ENCODE measurements around the gene CLCN6. TPM values are rescaled to one million over a fixed set of nuclear protein-coding genes. Genes with fewer than 3 reads are reported as not detected.
A peak's percentile ranks its signal among the peaks of the same experiment; 100 is the strongest.

Gene CLCN6
- 42.9 TPM for total RNA-seq (ENCODE audit: unreplicated experiment)
- long read RNA-seq, partial matches to known transcripts: 3 of 5 reads
- long read RNA-seq, other reads (novel, unspliced or antisense): 1 of 5 reads

- Mint-ChIP-seq H3K4me1 (ENCODE audit: unreplicated experiment) (peaks cover 43% of the 10 kb centered on the region), H3K27me3 (ENCODE audit: unreplicated experiment) (peaks cover 12% of the 10 kb centered on the region)
- TF ChIP-seq CTCF (IDR thresholded peaks at IDR 0.05; ENCODE audit: unreplicated experiment): no peak
These were observed at the start of gene CLCN6, which contains the start of gene MTHFR for GRCh38 chr1:11805422-11806306. Gene CLCN6 (plus strand): TSS chr1:11806191. CDS start chr1:11806263, 72 bp downstream. Gene MTHFR (minus strand): TSS chr1:11805964. CDS start chr1:11803116, 2,848 bp downstream.

GRCh38 chr1:11757047-11757446 is 48.9 kb upstream of the CLCN6 start:
- Mint-ChIP-seq H3K4me3 (ENCODE audit: unreplicated experiment) (no peak overlapping the region), H3K27me3 (ENCODE audit: unreplicated experiment) (peaks cover 14% of the 10 kb centered on the region)
- no peak for TF ChIP-seq CTCF (IDR thresholded peaks at IDR 0.05; ENCODE audit: unreplicated experiment)

More at GRCh38 chr1:11805422-11806306, at the start of gene CLCN6, which contains the start of gene MTHFR:
- H3K9me3 Mint-ChIP-seq (ENCODE audit: unreplicated experiment): no peaks in the 10 kb centered on the region
- H3K36me3 Mint-ChIP-seq (ENCODE audit: low read depth, unreplicated experiment): peaks cover 9% of the 10 kb centered on the region
- H3K27ac Mint-ChIP-seq (ENCODE audit: unreplicated experiment): peak within 1 kb of the TSS; percentile 93
- DNase-seq (ENCODE audit: low spot score): peak; percentile 99
- H3K4me3 Mint-ChIP-seq (ENCODE audit: unreplicated experiment): peak within 1 kb of the TSS; percentile 100

GRCh38 chr1:11759791-11760190 is 46.2 kb upstream of the CLCN6 start:
- peaks cover 24% of the 10 kb centered on the region for H3K27me3 Mint-ChIP-seq (ENCODE audit: unreplicated experiment)
- no peak for DNase-seq (ENCODE audit: low spot score)
- H3K36me3 Mint-ChIP-seq (ENCODE audit: low read depth, unreplicated experiment): no peaks in the 10 kb centered on the region
- no peaks in the 10 kb centered on the region for H3K4me1 Mint-ChIP-seq (ENCODE audit: unreplicated experiment)
- no peak overlapping the region for H3K27ac Mint-ChIP-seq (ENCODE audit: unreplicated experiment)
- TF ChIP-seq CTCF (IDR thresholded peaks at IDR 0.05; ENCODE audit: unreplicated experiment): no peak
- no peak overlapping the region for H3K4me3 Mint-ChIP-seq (ENCODE audit: unreplicated experiment)
- no peaks in the 10 kb centered on the region for H3K9me3 Mint-ChIP-seq (ENCODE audit: unreplicated experiment)

More at GRCh38 chr1:11757047-11757446, 48.9 kb upstream of the CLCN6 start:
- no peaks in the 10 kb centered on the region for H3K36me3 Mint-ChIP-seq (ENCODE audit: low read depth, unreplicated experiment)
- H3K4me1 Mint-ChIP-seq (ENCODE audit: unreplicated experiment): peaks cover 7% of the 10 kb centered on the region
- H3K9me3 Mint-ChIP-seq (ENCODE audit: unreplicated experiment): no peaks in the 10 kb centered on the region
- DNase-seq (ENCODE audit: low spot score): no peak
- H3K27ac Mint-ChIP-seq (ENCODE audit: unreplicated experiment): no peak overlapping the region

GRCh38 chr1:11761285-11761684 is 44.7 kb upstream of the CLCN6 start:
- no peaks in the 10 kb centered on the region for H3K4me1 Mint-ChIP-seq (ENCODE audit: unreplicated experiment)
- H3K36me3 Mint-ChIP-seq (ENCODE audit: low read depth, unreplicated experiment): no peaks in the 10 kb centered on the region
- H3K4me3 Mint-ChIP-seq (ENCODE audit: unreplicated experiment): no peak overlapping the region
- H3K9me3 Mint-ChIP-seq (ENCODE audit: unreplicated experiment): no peaks in the 10 kb centered on the region
- DNase-seq (ENCODE audit: low spot score): no peak
- no peak for TF ChIP-seq CTCF (IDR thresholded peaks at IDR 0.05; ENCODE audit: unreplicated experiment)
- H3K27me3 Mint-ChIP-seq (ENCODE audit: unreplicated experiment): peaks cover 24% of the 10 kb centered on the region
- H3K27ac Mint-ChIP-seq (ENCODE audit: unreplicated experiment): no peak overlapping the region

GRCh38 chr1:11761988-11762406 is 44.0 kb upstream of the CLCN6 start, which contains the start of gene C1orf167:
Gene C1orf167 (plus strand): TSS chr1:11762193. CDS start chr1:11764401, 2,208 bp downstream.
- TF ChIP-seq CTCF (IDR thresholded peaks at IDR 0.05; ENCODE audit: unreplicated experiment): no peak
- DNase-seq (ENCODE audit: low spot score): no peak
- Mint-ChIP-seq H3K27me3 (ENCODE audit: unreplicated experiment) (peaks cover 24% of the 10 kb centered on the region), H3K36me3 (ENCODE audit: low read depth, unreplicated experiment) (no peaks in the 10 kb centered on the region), H3K9me3 (ENCODE audit: unreplicated experiment) (no peaks in the 10 kb centered on the region), H3K27ac (ENCODE audit: unreplicated experiment) (no peak within 1 kb of the TSS), H3K4me3 (ENCODE audit: unreplicated experiment) (no peak within 1 kb of the TSS), H3K4me1 (ENCODE audit: unreplicated experiment) (no peaks in the 10 kb centered on the region)

Measured in endothelial cell (in vitro differentiated cells).